ENCODE results near the gene TSPAN31.

TSPAN31 gene

GRCh38 chr12:57754411-57755193 lies 9.8 kb downstream of the TSPAN31 start, which contains the start of gene MARCHF9:
MARCHF9 (plus strand) TSS chr12:57755103; CDS start chr12:57755529, 426 bp downstream.
- no peak for FAIRE-seq

DNA sequence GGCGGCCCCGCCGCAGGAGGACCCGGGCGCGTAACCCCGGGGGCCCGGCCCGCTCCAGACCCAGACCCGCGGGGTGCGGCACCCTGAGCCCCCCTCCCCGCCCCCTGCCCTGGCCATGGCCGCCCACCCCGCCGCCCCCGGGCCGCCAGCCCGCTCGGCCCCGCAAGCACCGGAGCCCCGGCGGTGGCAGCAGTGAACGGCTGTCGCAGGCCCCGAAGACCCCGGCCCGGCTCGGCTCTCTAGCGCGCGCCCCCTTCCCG lies 10.3 kb downstream of the TSPAN31 start:
- no peak for FAIRE-seq

DNA sequence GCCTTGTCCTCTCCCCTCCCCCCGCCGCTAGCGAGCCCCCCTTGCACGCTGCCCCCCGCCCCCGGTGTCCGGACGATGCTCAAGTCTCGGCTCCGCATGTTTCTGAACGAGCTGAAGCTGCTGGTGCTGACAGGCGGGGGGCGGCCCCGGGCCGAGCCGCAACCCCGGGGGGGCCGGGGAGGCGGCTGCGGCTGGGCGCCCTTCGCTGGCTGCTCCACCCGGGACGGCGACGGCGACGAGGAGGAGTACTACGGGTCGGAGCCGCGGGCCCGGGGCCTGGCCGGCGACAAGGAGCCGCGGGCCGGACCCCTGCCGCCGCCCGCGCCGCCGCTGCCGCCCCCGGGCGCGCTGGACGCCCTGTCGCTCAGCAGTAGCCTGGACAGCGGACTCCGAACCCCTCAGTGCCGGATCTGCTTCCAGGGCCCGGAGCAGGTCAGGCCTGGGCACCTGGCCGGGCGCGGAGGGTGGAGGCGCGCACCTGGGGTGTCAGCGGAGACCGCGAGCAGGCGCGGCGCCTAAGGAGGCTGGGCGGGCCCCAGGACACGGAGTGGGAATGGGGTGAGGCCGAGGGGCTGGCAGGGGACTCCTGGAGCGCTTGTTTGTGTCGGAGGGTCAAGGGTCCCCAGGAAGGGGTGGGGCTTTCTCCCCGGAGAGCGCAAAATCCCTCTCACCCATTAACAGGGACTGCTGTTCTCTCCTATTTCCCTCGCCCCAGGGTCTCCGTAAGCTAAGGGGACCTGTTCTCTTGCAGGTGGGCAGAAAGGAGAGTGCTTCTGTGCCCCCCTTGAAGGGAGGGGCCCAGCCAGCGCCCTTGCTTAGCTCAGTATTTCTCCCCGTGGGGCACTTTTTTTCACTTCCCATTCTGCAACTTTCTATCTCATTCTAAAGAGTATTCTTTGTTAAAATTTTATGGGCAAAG lies 10.9 kb downstream of the TSPAN31 start:
- FAIRE-seq = no peak

DNA sequence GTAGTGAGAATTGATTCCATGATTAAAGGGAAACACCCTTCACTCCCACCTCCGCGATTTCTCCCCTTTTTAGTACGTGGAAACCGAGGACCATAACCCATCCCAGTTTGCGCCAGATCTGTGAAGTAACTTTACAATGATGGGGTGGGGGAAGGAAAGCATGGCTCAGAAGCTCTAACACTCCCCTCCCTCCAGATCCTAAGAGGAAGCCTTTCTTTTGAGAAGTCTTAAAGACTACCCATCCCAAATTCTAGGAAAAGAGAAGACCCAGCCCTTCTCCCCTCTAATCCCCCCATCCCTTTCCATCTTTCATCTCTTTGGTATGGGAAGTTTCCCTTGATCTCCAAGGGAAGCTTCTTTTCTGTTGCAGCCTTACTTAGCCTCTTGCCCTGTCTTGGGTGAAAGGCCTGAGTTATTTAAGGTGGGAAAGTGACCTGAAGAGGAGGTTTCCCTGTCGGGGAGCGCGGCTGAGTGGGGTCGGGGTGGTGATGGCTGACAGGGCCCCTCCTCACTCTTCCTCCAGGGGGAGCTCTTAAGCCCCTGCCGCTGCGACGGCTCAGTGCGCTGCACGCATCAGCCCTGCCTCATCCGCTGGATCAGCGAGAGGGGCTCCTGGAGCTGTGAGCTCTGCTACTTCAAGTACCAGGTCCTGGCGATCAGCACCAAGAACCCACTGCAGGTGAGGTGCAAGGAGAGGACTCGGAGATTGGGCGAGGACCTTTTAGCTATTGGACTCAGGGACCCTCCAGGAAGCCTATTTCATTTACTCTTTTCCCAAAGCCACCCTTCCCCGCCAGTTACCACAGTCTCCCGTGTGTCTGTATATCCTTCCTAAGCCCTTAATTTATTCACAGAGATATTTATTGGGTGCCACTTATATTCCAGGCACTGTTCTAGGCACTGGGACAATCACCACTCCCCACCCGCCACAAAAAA lies 11.8 kb downstream of the TSPAN31 start:
- no peak for FAIRE-seq

GRCh38 chr12:57757771-57758170 lies 12.9 kb downstream of the TSPAN31 start:
- FAIRE-seq = no peak

DNA sequence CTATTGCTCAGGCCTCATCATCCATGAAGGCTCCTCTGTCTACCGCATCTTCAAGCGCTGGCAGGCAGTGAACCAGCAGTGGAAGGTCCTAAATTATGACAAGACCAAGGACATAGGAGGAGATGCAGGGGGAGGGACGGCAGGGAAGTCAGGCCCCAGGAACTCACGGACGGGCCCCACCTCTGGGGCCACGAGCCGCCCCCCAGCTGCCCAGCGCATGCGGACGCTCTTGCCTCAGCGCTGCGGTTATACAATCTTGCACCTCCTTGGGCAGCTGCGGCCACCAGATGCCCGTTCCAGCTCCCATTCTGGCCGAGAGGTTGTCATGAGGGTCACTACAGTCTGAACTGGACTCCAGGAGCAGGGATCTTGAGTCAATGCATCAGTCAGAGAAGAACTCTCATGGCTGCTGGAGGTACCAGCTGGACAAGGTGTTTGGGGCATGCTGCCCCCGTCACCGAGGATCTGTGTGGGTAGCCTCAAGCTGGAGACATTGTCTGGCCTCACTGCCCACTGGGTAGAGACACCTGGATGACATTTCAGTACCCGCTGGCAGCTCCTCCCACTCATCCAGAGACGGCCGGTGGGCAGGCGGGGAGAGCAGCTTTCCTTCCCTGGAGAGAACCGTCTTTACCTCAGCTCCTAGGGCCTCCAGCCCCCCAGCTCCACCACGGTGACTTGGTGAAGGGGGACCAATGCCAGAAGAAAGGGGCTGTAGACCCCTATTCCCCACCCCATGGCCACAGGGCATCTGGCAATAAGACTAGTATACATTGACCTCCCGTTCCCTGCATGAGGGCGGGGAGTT lies 13.9 kb downstream of the TSPAN31 start:
- FAIRE-seq = no peak

GRCh38 chr12:57759360-57759980 lies 14.6 kb downstream of the TSPAN31 start:
- FAIRE-seq = no peak

GRCh38 chr12:57760347-57760982 lies 15.6 kb downstream of the TSPAN31 start:
- no peak for FAIRE-seq

DNA sequence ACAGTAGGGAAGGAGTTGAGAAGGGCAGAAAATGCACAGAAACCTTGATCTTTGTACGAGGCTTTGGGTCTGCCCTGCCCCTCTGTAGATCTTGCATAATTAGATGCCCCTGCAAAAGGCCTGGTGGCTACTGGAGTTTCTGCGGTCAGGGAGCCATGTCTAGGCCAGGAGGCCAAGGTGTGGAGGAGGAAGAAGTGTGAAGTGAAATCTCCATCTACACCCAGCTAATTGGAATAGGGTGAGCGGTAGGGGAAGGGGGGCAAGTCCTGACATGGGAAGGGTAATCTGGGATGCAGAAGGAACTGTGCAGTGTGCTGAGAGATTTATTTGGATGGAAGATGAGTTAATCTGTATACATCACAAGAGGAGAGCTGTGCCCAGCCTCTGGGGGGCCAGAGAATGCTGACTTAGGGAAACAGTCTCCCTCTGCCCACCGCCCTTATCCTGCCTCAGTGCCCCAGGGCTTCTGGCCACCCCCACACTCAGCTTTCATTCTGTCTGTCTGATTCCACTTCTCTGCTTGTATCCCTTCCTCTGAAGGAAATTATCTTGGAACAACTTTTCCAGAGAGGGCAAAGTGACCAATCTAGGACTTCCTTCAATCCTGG lies 16.7 kb downstream of the TSPAN31 start:
- no peak for FAIRE-seq

DNA sequence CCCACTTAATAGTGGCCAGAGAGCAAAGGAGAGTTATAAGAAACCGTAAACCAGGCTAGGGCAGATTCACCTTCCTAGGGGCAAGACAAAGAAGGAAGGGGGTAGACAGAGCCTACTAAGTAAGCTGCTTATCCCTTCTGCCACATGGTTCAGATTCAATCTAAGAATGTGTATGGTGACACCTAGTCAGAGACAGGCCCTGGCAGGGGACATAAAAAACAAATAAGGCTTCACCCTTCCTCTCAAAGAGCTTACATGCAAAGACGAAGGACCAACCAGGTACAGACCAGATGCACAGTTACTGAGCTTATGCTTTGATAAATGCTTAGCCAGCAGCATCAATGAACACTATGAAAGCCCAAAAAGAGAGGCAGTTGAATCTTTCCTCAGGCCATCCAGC lies 17.6 kb downstream of the TSPAN31 start:
- FAIRE-seq = no peak

DNA sequence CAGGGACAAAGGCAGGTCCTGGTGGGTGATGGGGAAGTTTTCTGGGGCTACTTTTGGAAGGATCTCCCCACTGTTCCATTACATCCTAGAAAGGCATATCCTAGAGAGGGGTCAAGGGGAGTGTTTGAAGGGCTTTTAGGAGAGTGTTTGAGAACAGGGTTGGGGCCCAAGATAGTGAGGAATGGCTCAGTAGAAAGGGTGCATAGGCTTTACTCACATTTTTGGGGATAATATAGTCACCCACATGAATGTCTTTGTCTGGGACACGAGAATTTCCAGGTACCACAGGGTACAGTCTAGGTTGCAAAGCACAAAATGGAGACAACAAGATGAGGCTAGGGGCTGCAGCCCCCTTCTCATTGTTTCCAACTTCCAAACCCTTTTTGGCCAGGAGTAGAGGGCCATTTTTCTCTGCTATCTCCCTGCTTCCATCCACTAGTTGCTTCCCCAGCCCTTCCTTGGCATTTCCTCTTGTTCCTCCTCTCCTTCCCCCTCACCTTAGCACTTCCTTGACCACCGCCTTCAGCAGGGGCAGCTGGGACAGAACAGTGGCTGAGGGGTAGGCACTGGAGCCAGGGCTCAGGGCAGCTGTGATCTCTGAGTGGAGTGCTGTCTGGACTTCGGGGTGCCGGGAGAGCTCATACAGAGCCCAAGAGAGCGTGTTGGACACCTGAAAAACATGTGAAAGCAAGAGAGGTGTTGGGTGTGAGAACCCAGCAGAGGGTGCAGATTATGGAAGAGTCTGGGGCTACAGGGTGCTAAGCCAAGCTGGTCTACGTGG lies 19.2 kb downstream of the TSPAN31 start:
- no peak for FAIRE-seq

DNA sequence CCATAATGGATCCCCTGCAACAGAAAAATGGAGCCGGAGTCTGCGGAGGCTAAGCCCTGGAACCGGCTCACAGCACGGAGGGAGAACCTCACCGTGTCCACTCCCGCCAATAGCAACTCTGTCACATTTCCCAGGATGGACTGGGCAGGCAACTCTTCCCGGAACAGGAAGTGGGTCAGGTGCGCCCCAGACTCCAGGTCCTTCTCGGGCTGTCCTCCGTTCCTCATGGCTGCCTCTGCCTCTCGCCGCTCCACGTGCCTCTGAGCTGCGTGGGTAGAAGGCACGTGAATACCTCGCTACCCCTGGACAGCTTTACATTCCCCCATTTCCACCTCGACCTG lies 19.8 kb downstream of the TSPAN31 start:
- FAIRE-seq = no peak

DNA sequence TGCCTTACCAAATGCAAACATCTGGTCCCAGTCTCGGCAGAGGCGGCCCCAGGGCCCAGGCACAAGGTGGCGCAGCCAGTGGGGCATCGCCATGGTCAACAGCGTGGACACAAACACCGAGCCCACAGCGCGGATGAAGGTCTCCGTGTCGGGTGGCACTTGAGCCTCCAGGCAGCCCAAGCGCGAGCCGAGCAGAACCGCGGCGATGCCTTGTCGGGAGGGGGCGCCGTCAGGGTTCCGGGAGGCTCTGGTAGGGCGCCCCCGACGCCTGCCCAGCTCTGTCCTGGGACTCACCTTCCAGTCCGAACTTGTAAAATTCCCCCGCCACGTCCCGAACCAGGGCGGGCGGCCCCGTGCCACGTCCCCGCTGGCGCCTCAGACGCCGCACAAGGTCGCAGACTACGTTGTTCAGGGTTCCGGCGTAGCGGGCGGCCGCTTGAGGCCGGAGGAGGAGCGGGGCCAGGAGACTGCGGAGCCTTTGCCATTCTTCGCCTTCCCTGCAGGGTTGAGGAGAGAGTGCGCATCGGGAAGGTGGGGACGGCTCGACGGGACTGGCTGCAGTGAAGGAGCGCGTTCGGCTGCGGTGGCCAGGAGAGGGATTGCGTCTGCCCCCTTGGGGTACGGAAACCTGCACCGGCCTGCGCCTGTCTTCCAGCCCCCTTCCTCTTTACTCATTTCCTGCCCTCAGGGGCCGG lies 20.3 kb downstream of the TSPAN31 start:
- FAIRE-seq = no peak

GRCh38 chr12:57765698-57766463 lies 21.0 kb downstream of the TSPAN31 start:
- FAIRE-seq = no peak

DNA sequence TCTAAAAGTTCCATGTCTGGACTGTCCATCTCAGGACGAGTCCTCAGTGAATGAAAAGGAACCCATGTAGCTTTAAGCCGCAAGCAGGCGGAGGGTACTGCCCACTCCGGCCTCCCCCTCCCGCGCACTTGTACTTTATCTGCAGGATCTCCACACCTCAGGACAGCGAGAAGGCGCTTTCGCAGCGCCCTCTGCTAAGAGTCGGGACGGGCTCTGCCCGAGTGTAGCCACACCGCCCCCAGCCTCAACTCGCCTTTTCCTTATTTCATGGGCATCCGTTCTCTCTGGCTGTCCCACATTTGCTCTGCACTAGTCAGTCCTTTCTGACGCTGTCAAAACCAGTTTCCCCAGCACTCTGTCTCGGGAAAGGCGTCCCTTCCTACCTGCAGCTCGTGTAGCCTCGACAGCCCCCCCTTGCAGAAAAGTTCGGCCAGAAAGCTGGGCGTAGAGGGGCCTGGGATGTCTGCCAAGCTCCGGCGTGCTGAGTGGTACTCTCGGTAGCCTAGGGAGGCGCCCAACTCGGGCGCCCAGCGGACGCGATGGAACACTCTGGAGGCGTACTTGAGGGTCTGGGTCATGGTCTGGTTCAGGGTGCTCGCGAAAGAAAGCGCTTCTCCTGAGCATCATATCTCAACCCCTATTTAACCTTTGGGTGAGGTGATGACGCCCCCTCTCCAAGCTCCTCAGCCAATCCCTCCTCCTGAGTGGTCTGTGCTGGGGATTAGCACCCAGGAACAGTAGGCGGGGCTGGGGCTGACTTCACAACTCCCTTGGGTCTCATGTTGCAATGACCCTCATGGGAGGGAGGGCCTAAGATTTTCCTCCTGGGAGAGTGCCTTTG lies 21.8 kb downstream of the TSPAN31 start, which contains the start of gene CYP27B1:
Gene CYP27B1, minus strand, starts transcription at position 615 of the 841 bp plus-strand sequence. Its CDS starts 37 bp downstream, at position 578.
- no peak for FAIRE-seq

GRCh38 chr12:57767305-57767698 lies 22.5 kb downstream of the TSPAN31 start:
- FAIRE-seq = no peak

GRCh38 chr12:57767876-57768275 lies 23.0 kb downstream of the TSPAN31 start:
- FAIRE-seq = no peak

Measured in islet of Langerhans (tissue), 1 donor.